GM21526 (cell line): ENCODE data around the gene TCEA2.

ENCODE experiments used
- ATAC-seq: cut with Tn5 transposase; IDR thresholded peaks from one replicate; pipeline ENCODE4 v1.9.1; 2021; ENCODE audit warnings: moderate library complexity; ENCODE audit not compliant: unreplicated experiment, low FRiP score

The TCEA2 gene

DNA sequence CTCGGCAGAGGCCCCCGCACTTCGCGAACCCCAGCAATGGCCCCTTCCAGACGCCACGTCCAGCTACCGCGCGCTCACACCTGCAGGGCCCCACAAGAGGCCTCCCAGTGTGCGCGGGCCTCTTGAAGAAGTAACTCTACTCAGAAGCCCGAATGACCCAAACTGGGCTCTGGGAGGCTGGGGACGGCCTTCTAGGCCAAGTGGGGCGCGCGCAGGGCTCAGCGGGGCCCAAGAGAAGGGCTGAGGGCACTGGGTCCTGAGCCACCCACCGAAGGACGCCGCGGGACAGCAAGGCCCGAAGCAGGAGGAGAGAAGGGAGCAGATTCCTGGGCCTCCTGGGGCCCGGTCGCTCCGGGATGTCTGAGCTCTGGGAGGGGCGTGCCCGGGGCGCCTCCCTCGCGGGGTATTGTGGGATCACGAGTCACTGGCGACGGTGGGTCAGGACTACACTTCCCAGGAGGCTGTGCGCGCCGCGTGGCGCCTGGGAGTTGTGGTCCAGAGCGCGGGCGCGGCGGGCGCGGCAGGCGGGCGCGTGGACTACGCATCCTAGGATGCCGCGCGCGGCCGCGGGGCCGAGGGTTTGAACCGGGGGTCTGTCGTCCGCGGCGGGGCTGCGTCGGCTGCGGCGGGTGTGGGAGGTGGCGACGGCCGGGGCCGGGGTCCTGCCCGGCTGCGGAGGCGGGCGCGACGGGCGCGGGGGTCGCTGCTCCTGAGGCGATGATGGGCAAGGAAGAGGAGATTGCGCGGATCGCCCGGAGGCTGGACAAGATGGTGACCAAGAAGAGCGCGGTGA is at the start of gene TCEA2:
TSS of gene TCEA2 (plus strand) at position 603 of the 793 bp plus-strand sequence. CDS start at position 718, 115 bp downstream.
- peak; percentile 56 for ATAC-seq

DNA sequence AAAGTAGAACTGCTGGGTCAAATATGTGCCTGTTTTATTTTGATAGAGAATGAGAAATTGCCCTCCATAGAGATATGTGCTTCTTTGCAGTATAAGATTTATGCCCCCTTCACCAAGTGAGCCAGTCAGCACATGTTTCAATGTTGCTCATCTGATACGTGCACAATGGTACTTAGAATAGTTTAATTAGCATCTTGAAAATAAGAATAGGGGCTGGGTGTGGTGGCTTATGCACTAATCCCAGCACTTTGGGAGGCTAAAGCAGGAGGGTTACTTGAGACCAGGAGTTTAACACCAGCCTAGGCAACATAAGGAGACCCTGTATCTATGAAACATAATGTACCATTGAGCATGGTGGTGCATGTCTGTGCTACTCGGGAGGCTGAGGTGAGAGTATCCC is 47.4 kb upstream of the TCEA2 start:
- no peak for ATAC-seq

DNA sequence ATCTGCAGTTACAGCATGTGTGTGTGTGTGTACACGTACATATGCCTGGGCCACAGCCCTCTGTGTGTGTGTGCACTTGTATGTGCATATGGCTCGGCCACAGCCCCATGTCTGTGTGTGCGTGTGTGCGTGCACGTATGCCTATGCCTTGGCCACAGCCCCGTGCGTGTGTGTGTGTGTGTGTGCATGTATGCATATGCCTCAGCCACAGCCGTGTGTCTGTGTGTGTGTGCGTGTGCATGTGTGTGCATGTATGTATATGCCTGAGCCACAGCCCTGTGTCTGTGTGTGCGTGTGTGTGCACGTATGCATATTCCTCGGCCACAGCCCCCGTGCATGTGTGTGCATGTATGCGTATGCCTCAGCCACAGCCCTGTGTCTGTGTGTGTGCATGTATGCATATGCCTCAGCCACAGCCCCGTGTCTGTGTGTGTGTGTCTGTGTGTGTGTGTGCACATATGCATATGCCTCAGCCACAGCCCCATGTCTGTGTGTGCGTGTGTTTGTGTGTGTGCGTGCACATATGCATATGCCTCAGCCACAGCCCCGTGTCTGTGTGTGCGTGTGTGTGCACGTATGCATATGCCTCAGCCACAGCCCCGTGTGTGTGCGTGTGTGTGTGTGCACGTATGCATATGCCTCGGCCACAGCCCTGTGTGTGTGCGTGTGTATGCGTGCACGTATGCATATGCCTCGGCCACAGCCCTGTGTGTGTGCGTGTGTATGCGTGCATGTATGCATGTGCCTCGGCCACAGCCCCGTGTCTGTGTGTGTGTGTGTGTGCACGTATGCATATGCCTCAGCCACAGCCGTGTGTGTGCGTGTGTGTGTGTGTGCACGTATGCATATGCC is 41.6 kb upstream of the TCEA2 start:
- no peak for ATAC-seq

DNA sequence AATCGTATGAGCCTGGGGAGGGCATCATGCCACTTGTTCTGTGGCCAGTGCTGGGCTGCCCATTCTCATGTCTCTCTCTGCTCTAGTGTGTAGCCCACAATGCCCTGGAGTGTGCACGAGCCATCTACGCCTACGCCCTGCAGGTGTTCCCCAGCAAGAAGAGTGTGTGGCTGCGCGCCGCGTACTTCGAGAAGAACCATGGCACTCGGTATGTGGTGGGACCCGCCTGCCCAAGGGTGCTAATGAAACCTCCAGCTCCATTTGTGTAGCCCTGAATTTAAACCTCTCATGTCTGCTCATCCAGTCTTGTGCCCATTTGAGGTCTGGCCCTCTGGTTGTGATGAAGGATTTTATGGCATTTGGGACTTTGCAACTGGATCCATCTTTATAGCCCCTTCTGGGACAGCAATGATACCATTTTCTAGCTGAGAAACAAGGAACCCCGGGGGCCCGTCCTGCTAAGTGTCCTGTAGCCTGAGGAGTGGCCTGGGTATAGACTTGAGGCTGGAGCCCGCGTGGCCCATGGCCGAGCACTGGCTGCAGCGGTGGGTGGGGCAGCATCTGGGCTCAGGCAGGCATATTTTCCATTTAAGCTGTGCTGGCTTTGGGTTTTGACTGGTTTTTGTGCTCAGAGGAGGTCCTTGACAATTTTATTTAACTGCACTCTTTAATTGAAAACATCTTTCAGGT is 40.2 kb upstream of the TCEA2 start:
- ATAC-seq: no peak

DNA sequence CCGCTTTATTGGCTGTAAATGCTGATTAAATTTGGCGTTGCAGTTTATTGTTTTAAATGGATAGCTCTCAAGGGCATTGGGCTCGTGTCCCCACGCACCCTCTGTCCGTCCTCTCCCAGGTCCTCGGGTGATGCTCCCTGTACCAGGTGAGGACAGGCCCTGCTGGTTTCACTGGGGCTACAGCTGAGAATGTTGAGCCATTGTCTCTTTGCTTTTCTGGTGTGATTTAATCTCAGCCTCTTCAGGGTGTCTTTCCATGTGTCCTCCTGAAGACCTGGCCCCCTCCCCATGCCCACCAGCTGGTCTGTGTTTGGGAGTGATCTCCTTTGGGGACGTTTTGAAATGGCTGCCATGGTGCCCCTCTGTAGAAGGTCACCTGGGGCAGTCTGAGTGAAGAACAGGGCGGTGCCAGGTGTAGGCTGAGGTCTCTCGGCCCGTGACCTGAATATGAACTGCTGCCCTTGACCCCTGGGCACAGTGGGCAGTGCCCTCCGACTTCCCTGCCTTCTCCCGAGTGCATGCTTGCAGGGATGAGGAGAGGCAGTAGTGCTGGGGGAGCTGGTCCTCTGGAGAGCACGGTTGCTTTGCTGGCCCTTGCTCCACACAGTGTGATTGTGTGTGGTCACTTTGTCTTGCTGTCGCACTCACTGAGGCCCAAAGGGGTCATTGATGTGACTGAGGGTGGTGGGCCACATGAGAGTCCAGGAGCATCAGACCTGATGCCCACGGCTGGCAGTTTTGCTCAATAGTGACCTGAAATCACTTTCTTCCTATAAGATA is 39.4 kb upstream of the TCEA2 start:
- ATAC-seq: no peak

DNA sequence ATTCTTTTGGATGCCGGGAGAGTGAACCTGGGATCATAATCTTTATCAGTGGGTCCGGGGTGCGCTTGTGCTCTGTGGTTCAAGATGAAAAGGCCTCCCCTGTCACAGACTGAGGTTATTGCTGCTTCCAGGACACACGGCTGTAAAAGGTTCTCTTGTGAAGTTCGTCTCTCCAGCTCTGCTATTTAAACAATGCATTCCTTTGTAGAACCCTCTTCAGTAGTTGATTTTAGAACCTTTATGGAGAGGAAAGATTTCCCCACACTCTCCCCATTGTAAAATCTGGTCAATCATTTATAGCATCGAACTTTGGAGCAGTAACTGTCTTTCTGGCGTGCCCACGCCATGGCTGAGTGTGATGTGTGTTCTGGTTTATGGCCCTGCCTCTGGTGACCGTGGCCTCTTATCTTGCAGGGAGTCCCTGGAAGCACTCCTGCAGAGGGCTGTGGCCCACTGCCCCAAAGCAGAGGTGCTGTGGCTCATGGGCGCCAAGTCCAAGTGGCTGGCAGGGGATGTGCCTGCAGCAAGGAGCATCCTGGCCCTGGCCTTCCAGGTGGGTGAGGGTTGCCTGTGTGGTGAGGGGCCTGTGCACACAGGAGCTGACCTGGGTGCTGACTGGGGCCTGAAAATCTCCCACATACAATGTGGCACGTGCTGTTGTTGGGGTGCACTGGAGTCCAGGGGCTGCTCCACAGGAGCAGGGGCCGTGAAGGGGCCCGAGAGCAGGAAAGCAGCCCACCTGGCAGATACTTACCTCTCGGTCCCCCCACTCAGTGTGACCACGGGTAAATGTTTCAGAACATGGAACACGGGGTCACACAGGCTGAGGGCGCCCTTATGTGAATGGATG is 38.6 kb upstream of the TCEA2 start:
- ATAC-seq: no peak

DNA sequence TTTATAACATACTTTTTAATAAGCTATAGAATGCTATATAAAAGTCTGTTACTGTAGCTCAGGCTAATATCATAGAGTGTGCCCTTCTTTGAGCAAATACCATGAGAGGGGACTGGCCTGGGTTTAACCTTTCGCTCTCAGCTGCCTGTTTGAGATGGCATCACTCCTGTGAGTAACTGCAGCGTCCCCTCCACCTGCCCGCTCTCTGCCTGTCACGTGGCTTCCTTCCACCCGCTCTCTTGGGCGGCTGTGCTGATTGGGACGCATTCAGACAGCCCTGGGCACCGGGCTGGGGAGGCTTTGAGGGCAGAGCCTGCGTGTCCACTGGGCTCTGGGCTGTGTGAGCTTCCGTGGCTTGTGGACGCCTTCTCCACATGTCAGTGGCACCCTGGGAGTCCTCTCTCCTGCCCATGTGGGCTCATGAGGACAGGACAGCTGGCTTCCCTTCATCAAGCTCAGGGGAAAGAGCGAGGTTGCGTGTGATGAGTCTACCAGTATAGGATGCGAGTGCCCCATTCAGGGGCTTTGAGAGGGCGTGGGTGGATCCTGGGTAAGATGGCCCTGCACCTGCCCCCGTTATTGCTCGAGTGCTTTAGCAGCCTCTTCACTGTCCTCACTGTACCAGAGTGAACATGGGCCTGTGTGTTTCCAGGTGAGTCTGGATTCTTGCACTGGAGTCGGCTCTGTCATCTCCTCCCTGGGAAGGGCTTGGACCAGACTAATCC is 37.7 kb upstream of the TCEA2 start:
- no peak for ATAC-seq

DNA sequence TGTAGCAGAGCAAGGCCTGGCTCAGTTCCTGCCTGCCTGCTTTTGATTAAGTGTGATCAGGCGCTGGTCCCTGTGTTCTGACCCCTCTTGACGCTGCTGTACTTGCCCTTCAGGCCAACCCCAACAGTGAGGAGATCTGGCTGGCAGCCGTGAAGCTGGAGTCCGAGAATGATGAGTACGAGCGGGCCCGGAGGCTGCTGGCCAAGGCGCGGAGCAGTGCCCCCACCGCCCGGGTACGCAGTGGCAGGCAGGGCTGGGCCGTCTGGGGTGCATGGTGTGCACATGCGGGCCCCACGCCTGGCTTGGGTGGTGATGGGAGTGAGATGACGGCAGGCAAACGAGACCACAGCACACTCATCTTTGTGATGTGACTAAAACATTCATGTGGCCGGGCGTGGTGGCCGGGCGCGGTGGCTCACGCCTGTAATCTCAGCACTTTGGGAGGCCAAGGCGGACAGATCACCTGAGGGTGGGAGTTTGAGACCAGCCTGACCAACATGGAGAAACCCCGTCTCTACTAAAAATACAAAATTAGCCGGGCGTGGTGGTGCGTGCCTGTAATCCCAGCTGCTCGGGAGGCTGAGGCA is 37.1 kb upstream of the TCEA2 start:
- no peak for ATAC-seq

DNA sequence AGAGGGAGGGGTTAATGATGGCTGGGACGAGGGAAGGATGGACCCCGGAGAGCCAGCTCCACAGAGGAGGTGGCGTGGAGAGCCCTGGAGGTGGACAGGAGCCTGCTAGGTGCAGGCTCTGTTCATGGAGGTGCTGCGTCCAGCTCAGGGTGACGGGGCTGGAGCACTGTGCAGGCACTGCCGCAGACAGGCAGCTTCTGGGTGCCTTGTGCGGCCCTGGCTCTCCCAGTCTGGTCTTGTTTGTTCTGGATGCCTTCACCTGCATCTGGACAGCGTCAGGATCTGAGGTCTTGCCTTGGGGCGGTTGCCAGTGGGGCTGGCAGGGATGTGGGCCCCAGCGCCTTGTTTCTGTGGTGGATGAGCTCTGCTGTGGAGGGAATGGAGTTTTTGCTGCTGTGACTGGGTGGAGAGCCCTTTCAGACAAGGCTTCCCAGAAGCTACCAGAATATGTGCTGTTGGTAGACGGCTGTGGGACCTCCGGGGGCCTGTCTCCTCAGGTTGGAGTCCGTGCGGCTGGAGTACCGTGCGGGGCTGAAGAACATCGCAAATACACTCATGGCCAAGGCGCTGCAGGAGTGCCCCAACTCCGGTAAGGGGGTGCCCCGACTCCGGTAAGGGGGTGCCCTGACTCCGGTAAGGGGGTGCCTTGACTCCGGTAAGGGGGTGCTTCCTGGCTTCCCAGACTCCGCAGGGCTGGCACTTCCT is 34.9 kb upstream of the TCEA2 start:
- ATAC-seq: no peak

DNA sequence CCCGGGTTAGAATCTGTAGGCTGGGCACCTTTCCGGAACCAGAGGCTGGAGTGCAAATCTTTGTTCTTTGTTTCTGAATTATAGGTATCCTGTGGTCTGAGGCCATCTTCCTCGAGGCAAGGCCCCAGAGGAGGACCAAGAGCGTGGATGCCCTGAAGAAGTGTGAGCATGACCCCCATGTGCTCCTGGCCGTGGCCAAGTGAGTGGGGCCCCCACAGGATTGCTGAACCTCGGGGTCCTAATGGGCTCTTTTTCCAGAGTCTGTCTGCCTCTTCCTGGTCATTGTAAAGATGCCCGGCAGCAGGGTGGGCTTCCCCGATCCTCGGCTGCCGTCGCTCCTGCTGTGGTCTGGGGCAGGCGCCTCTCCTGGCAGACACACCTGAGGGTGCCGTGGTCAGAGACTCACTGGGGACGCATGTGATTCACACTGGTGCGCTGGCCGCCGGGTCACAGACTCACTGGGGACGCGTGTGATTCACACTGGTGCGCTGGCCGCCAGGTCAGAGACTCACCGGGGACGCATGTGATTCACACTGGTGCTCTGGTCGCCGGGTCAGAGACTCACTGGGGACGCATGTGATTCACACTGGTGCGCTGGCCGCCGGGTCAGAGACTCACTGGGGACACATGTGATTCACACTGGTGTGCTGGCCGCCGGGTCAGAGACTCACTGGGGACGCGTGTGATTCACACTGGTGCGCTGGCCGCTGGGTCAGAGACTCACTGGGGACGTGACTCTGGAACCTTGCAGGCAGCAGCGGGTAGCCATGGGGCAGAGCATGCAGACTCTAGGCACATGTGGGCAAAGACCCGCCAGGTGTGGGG is 33.5 kb upstream of the TCEA2 start:
- no peak for ATAC-seq

DNA sequence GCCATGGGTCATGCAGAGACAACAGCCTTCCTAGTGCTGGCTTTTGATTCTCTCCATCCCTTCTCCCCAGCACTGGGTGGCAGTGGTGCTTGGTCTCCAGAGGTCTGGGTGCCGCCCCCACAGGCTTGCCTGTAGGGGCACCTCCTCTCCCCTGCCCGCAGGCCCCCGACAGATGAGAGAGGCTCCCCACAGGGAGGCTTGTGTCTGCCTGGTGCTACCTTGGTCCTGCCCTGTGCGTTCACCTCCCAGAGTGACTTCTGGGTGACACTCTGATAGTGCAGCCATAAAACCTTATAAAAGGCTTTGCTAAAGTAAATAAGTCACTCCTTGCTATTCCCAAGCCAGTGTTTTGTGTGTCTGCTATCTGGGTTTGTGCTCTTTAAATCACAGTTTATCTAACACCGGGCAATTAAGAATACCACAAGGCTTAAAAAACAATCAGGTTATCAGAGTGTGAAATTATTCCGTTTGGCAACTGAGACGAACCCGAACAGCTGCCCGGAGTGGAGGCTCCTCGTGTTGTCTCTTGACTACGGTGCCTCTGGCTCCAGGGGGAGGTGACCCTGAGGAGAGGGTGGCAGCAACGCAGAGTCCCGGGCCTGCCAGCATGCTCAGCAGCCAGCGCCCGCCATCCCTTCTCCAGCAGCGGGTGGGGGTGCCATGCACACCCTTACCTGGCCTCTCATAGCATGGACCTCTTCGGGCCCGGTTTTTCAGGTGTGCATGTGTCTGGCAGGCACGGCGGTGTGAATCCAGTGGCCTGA is 32.4 kb upstream of the TCEA2 start:
- no peak for ATAC-seq

DNA sequence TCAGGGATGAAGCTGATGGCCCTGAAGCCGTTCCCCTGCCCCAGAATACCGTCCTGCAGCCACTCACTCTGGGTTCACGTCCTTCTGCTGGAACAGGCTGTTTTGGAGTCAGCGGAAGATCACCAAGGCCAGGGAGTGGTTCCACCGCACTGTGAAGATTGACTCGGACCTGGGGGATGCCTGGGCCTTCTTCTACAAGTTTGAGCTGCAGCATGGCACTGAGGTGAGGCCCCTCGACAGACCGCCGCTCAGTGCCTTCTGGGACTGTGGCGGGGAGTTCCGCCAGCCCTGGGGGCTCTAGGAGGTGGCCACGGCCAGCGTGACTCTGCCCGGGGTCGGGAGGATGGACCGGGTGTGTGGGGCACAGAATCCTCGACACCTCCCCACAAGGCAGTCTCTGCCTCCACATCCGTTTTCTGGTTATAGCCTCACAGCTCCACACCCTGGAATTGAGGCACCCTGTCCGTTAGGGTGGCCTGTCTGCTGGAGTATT is 31.1 kb upstream of the TCEA2 start:
- ATAC-seq: no peak

DNA sequence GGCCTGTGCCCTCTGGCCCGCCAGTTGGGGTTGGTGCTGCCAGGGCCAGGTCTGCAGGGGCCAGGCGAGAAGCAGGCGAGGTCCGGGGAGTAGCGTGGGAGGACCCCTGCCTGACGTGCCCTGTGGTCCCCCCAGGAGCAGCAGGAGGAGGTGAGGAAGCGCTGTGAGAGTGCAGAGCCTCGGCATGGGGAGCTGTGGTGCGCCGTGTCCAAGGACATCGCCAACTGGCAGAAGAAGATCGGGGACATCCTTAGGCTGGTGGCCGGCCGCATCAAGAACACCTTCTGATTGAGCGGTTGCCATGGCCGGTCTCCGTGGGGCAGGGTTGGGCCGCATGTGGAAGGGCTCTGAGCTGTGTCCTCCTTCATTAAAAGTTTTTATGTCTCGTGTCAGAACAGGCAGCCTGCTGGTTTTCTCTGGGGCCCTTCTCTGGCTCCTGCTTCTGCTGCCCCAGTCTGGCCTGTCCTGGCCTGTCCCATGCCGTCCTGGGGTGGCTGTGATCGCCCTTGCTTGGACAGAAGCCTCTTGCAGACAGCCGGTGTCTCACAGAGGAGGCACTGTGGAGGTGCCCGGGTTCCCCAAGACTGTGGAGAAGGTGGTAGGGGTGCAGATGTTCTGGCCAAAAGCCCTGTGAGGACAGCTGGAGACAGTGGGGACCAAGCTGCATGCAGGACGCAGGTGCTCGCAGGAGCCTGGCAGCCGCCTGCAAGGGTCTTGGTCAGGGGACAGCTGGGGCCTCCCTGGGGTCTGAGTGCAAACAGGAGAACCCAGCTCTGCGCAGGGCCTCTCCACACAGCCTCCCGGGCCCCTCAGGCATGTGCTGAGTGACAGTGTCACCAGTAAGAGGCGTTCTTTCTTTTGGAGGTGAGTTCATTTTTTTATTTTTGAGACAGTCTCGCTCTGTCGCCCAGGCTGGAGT is 30.0 kb upstream of the TCEA2 start:
- ATAC-seq: no peak

DNA sequence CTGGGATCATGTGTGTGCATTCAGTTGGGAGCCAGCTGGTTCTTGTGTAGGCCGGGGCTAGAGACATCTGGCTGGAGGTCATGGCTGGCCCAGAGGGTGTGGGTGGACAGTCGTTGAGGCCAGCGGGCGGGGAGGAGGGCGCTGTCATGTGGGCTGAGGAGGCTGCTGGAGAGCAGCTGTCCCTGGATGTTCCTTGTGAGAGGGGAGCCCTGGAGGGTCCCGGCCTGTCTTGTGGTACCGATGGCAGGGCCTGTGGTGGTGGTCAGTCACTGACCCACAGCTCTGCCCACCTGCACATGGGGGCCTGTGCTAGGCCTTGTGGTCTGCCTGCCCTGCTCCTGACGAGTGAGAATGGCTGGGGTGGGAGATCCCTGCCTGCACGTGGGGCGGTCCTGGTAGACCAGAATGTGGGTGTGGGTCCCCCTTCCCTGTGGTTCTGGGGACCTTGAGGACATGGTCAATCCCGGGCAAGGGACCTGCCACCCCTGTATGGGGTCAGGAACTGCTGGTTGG is 29.0 kb upstream of the TCEA2 start:
- ATAC-seq: no peak
